RPMI7951 (cell line): ENCODE data around the gene ZNF155. TPM values are rescaled to one million over a fixed set of nuclear protein-coding genes. Genes with fewer than 3 reads are reported as not detected.
"Not testable (repeated sequence)": the region's sequence is repeated elsewhere in the genome, so short reads cannot be mapped to it uniquely, and the experiment has no call there.

Source experiments
- DNase-seq: peaks from one replicate; pipeline ENCODE4 v3.0.0-alpha.2; 2012; ENCODE audit warnings: low read depth
- total RNA-seq: library from RNA; depleted of rRNA; stranded (reverse); fragments of >200 nt; shearing (Covaris generic); gene quantifications from 2 replicates; pipeline ENCODE4 v1.2.3, GENCODE V29; 2014; rRNA removed

Gene ZNF155
- total RNA-seq: 4.6 and 6.0 TPM in 2 replicates

- peak; percentile 98 for DNase-seq
Observed at GRCh38 chr19:43983912-43984686, at the start of gene ZNF155. ZNF155 (plus strand) TSS chr19:43984188; CDS start chr19:43988544, 4,356 bp downstream.

GRCh38 chr19:43934985-43935708 is 48.8 kb upstream of the ZNF155 start, which contains the start of gene ZNF45:
ZNF45 (minus strand) TSS chr19:43935282; CDS start chr19:43922185, 13,097 bp downstream.
- DNase-seq: peak; percentile 92

GRCh38 chr19:43936188-43936587 is 47.8 kb upstream of the ZNF155 start:
- DNase-seq: no peak

GRCh38 chr19:43939557-43940260 is 44.3 kb upstream of the ZNF155 start:
- DNase-seq: no peak

DNA sequence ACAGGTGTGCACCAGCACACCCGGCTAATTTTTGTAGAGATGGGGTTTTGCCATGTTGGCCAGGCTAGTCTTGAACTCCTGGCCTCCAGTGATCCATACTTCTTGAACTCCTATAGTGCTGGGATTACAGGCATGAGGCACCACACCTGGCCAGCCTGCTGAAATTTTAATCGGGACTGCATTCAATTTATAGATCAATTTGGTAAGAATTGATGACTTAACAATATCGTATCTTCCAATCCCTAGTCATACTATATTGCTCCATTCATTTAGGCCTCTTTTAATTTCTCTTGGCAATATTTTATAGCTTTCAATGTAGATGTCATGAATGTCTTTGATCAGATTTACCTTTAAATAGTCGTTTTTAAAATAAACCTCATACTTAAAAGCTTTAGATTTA is 43.3 kb upstream of the ZNF155 start:
- DNase-seq: no peak

- DNase-seq: no peak
Observed at GRCh38 chr19:43941209-43941608, 42.8 kb upstream of the ZNF155 start.

- DNase-seq: not testable (repeated sequence)
Observed at GRCh38 chr19:43947412-43947811, 36.6 kb upstream of the ZNF155 start.

DNA sequence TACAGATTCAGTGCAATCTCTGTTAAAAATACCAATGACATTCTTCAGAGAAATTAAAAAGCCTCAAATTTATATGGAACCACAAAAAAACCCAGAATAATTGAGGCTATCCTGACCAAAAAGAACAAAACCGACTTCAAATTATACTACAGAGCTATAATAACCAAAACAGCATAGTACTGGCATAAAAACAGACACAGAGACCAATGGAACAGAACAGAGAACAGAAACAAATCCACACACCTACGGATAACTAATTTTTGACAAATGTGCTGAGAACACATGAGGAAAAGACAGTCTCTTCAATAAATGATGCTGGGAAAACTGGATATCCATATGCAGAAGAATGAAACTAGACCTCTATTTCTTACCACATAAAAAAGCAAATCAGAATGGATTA is 34.2 kb upstream of the ZNF155 start:
- DNase-seq: not testable (repeated sequence)

DNA sequence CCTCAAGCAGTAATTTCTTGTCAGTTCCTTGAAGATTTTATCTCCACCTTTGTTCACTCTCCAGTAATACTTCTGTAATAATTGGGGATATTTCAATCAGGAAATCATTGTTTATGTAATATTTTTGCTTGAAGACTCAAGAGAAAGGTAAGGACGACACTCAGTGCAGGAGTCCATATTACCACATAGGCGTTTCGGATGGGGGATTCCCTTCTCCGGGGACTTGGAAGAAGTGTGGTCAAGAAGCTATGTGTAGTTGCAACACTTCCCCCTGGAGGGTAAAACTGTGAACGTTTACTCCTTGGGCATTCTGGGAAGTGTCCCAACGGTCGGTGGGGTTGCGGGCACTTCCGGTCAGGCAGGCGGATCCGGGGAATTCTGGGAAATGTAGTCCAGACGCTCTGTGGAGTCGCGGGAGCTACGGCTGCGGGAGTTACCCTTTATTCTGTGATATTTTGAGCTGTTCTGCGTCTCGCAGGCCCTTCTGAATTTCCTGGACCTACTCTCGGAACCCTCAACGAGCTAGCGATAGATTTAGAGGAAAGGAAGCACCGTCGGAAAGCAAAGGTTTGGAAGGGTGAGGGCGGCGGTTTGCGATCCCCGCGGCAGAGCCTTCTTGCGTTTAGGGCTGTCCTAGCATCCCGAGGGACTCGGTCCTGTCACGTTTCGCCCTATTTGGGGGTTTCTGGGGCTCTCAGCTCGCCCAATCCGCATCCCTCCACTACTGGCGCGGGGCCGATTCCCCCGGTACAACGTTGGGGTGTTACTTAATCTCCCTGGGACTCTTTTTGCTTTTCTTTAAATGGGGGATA is 32.9 kb upstream of the ZNF155 start, which contains the start of gene ZNF221:
TSS of gene ZNF221 (plus strand) at position 395 of the 812 bp plus-strand sequence. CDS start 11,499 bp downstream, outside the sequence.
- peak; percentile 98 for DNase-seq

GRCh38 chr19:43956827-43957226 is 27.2 kb upstream of the ZNF155 start:
- DNase-seq: no peak

GRCh38 chr19:43957891-43958290 is 26.1 kb upstream of the ZNF155 start:
- DNase-seq: peak; percentile 22

DNA sequence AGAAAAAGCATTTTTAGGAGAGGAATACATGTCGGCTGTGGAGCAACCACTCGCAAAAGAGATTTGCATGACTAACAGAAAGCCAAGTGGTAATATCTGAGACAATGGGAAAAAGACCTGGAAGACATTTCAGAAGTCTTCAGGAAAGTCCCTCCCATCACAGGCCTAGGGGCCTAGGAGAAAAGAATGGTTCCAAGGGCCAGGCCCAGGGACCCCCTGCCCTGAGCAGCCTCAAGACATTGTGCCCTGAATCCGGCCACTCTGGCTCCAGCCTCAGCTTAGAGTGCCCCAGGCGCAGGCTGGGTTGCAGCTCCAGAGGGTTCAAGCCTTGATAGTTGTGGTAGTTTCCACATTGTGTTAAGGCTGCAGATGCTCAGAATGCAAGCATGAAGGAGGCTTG is 23.6 kb upstream of the ZNF155 start:
- DNase-seq: no peak

DNA sequence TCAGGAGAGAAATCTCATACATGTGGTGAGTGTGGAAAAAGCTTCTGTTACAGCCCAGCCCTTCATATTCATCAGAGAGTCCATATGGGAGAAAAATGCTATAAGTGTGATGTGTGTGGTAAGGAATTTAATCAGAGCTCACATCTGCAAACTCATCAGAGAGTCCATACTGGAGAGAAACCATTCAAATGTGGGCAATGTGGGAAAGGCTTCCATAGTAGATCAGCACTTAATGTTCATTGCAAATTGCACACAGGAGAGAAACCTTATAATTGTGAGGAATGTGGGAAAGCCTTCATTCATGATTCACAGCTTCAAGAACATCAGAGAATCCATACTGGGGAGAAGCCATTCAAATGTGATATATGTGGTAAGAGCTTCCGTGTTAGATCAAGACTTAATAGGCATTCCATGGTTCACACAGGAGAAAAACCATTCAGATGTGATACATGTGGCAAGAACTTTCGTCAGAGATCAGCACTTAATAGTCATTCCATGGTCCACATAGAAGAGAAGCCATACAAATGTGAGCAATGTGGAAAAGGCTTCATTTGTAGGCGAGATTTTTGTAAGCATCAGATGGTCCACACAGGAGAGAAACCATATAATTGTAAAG is 17.8 kb upstream of the ZNF155 start:
- peak; percentile 7 for DNase-seq

GRCh38 chr19:43976732-43977131 is 7.3 kb upstream of the ZNF155 start:
- DNase-seq: no peak

GRCh38 chr19:43983544-43983911 is 460 bp upstream of the ZNF155 start:
- DNase-seq: no peak

DNA sequence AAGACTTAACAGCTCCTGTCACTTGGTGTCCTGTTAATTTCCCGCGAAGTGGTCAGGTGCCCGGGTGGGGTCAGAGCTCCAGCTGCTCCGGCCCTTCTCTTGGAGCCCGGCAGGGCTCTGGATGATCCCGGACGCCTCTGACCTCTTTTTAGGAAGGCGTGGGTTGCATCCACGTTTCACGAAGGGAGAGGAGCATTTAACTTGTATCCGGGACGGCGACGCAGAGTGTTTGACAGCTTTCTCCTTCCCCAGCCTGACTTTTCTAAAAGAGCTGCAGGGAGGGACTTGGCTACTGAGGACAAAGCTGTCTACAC is 656 bp downstream of the ZNF155 start:
- no peak for DNase-seq

DNA sequence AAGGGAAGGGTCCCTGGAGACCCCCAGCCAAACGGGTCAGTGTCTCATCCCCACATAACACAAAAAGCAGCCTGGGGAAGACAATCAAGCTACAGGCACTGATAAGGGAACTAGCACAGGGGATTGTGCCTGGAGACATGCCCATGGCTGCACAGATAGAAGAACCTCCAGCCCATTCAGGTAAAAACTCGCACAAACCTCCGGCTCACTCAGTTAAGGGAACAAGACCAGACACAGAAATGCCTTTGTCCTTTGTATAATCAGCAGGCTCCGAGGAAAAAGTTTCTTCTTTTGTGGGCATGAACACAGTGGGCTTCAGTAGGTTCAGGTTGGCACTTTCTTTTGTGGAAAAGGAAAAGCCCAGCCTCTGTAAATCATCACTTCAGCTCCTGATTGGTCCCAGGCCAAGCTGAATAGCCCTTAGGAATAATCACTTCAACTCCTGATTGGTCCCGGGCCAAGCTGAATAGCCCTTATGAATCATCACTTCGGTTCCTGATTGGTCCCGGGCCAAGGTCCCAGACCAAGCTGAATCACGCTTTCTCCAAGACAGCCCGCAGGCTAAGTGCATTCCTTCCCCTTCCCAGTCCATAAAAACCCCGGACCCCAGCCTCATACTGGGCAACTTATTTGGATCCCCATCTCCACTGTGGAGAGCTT is 13.8 kb downstream of the ZNF155 start:
- DNase-seq: peak; percentile 81

DNA sequence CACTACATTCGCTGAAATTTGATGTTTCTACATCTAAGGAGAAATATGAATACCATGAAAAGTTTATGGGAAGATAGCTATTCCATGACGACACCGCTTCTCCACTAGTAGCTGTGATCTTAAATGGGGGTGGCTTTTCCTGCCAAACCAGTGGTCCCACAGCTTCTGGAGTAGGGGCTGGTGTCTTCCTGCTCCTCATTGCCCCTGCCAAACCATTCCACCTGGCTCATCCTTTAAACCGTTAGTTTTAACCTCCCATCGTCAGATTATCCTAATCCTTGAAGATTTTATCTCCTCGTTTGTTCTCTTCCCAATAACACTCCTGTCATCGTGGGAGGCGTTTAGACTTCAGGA is 18.2 kb downstream of the ZNF155 start:
- no peak for DNase-seq

DNA sequence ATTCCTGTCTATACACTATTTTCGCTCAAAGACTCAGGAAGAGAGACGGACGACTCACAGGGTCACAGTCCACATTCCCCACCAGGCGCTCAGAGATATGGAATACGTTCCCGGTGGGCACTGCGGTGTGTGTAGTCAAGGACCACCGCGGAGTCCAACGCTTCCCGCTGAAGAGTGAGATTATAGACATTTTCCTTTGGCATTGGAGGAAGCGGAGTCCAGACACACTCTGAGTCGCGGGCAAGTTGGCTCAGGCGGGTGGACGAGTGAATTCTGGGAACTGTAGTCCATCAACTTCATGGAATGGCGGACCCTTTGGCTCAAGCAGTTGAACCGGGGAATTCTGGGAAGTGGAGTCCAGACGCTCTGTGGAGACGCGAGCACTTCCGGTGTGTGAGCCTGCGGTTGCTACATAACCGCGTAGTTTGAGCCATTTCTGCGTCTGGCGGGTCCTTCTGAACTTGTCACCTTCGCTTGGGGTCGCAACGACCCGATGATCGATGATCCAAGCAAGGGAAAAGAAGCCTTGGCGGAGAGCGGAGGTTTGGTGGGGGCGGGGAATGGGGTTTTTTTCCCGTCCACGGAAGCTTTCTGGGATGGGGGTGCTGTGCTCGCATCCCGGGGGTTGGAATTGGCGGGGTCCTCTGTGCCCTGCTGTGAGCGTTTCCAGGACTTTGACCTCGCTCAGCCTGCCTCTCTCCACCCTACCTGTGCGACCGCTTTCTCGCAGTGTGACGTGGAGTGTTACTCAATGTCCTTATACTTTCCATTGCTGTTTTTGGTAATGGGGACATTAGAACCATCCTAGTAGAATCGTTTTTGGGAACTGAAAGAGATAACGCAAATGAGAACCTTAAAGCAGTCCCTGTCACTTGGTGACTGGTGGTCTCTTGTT is 18.8 kb downstream of the ZNF155 start, which contains the start of gene ZNF230:
TSS of gene ZNF230 (plus strand) at position 392 of the 895 bp plus-strand sequence. CDS start 4,122 bp downstream, outside the sequence.
- DNase-seq: peak; percentile 97
